ENCODE measurements around the gene ZBTB11. TPM values are rescaled to one million over a fixed set of nuclear protein-coding genes. Genes with fewer than 3 reads are reported as not detected.

The ZBTB11 gene, protein sequence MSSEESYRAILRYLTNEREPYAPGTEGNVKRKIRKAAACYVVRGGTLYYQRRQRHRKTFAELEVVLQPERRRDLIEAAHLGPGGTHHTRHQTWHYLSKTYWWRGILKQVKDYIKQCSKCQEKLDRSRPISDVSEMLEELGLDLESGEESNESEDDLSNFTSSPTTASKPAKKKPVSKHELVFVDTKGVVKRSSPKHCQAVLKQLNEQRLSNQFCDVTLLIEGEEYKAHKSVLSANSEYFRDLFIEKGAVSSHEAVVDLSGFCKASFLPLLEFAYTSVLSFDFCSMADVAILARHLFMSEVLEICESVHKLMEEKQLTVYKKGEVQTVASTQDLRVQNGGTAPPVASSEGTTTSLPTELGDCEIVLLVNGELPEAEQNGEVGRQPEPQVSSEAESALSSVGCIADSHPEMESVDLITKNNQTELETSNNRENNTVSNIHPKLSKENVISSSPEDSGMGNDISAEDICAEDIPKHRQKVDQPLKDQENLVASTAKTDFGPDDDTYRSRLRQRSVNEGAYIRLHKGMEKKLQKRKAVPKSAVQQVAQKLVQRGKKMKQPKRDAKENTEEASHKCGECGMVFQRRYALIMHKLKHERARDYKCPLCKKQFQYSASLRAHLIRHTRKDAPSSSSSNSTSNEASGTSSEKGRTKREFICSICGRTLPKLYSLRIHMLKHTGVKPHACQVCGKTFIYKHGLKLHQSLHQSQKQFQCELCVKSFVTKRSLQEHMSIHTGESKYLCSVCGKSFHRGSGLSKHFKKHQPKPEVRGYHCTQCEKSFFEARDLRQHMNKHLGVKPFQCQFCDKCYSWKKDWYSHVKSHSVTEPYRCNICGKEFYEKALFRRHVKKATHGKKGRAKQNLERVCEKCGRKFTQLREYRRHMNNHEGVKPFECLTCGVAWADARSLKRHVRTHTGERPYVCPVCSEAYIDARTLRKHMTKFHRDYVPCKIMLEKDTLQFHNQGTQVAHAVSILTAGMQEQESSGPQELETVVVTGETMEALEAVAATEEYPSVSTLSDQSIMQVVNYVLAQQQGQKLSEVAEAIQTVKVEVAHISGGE
- 75.1 TPM for total RNA-seq
- 10 to 100 TPM in 2 of 4 donors, 1 to 10 TPM in 2; 9.0 to 14.2 (median 10.7) TPM for polyA plus RNA-seq

DNA sequence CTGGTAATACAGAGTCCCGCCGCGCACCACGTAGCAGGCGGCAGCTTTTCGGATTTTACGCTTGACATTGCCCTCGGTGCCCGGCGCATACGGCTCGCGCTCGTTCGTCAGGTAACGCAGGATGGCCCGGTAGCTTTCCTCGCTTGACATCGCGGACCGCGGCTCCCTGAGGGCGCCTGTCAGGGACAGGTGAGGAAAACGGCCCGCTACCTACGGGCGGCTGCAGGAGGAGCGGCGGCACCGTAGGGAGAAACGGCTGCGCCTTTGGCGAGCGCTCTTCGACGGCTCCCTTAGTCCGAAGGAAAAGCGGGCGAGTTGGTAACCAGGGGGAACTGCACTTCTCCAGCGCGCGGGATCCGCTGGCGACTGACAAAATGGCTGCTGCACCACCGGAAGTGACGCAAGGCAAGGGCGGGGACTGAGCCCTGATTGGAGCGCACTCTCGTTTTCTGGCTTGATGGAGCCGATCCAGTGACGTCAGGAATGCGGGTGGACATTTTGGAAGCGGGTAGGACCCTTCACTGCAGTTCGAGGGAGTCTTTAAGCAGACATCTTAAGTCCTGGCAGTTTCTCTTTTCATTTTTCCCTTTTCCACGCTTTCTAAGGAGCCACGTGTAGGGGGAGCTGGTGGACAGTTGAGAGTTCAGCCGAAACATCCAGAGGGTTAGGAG, at the start of gene ZBTB11:
TSS of gene ZBTB11 (minus strand) at position 368 of the 671 bp plus-strand sequence. CDS start at position 150, 218 bp downstream.
- Mint-ChIP-seq H3K36me3 (peaks cover 22% of the 10 kb centered on the region), H3K27me3 (peaks cover 6% of the 10 kb centered on the region), H3K4me1 (peaks cover 26 to 61% (median 43%) of the 10 kb centered on the region in 4 donors)

DNA sequence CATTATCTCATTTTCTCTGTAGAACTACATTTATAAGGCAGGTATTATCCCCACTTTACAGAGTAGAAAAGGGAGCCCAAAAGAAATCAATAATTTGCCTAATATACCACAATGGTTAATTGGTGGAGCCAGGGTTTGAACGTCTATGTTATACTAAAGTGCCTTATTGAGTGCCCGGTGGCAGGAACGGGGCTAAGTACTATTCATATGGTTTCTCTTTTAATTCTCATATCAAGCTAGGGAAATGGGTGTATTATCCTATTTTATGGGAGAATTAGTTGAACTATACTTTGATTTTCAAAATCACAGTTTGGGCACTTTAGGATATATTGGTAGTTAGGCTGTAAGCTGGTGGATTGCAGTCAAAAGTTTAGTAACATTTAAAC, 49.0 kb upstream of the ZBTB11 start:
- Histone ChIP-seq H3K4me3 (ENCODE audit: low read depth, low read length) (peak overlapping the region; percentile 99), H3K27me3 (ENCODE audit: control insufficient read depth, insufficient read depth, low read length) (no peaks in the 10 kb centered on the region), H3K4me1 (ENCODE audit: control insufficient read depth, insufficient read depth, low read length, poor library complexity, severe bottlenecking) (peaks cover 42% of the 10 kb centered on the region), H3K9me3 (ENCODE audit: control insufficient read depth in 2 of 2, low read length in 2 of 2) (no peaks in the 10 kb centered on the region), H3K27ac (ENCODE audit: insufficient read depth, low read length, poor library complexity, severe bottlenecking) (no peak overlapping the region), H3K36me3 (ENCODE audit: control insufficient read depth, insufficient read depth, low read length) (peaks cover 28% of the 10 kb centered on the region)
- Mint-ChIP-seq H3K4me1 (peaks cover 27 to 56% (median 39%) of the 10 kb centered on the region in 4 donors), H3K27ac (peak overlapping the region in 2 of 3 donors; percentile 92 to 98), H3K27me3 (no peaks in the 10 kb centered on the region), H3K9me3 (no peaks in the 10 kb centered on the region), H3K4me3 (peak overlapping the region; percentile 98 to 99 (median 98)), H3K36me3 (peaks cover 21% of the 10 kb centered on the region)
- no peak for DNase-seq
- no peak for ATAC-seq (ENCODE audit: low read depth in 2 of 2)

More for the DNA sequence above, at the start of gene ZBTB11:
- no peaks in the 10 kb centered on the region for H3K9me3 ChIP-seq (ENCODE audit: control insufficient read depth in 2 of 2, low read length in 2 of 2)
- peaks cover 28% of the 10 kb centered on the region for H3K4me1 ChIP-seq (ENCODE audit: control insufficient read depth, insufficient read depth, low read length, poor library complexity, severe bottlenecking)
- H3K27ac Mint-ChIP-seq, result peak within 1 kb of the TSS; percentile 93 to 99 (median 98)
- peak within 1 kb of the TSS; percentile 99 for H3K4me3 ChIP-seq (ENCODE audit: low read depth, low read length)
- H3K27me3 ChIP-seq (ENCODE audit: control insufficient read depth, insufficient read depth, low read length), result no peaks in the 10 kb centered on the region
- peak; percentile 100 for DNase-seq
- peaks cover 20% of the 10 kb centered on the region for H3K36me3 ChIP-seq (ENCODE audit: control insufficient read depth, insufficient read depth, low read length)
- H3K9me3 Mint-ChIP-seq, result no peaks in the 10 kb centered on the region
- peak within 1 kb of the TSS; percentile 95 to 100 (median 97) for H3K4me3 Mint-ChIP-seq
- peak; percentile 73 to 74 for ATAC-seq (ENCODE audit: low read depth in 2 of 2)
- peak within 1 kb of the TSS; percentile 99 for H3K27ac ChIP-seq (ENCODE audit: insufficient read depth, low read length, poor library complexity, severe bottlenecking)

DNA sequence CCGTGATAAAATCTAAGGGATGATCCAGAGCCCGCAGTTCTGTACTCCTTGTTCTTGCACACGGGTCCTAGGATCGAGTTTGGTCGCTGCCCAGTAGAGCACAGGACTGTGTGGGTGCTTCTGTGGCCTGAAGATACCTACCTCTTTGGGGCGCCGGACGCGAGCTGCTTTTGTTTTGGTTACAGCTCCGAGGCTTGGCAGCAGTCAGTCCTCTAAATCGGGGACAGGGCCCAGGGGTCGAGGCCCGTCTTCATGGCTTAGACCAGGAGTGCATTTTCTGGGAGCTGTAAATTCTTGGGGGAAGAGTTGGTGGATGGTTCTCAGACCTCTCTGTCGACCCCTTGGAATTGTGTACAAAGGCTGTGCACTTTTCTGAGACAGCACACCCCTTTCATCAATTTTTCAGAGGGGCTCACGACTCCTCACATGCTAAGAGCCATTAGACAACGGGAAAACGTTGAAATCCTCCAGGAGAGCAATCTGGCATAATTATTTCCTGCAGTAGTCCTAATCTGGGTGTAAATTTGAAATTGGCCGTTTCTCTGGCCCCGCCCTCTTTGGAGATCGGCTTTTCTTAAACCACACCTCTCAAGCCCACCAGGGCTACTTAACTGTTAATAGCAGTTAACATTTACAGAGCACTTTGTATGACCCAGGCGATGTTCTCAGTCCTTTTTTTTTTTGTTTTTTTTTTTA, 48.4 kb upstream of the ZBTB11 start:
- H3K36me3 Mint-ChIP-seq, result peaks cover 17% of the 10 kb centered on the region
- Histone ChIP-seq H3K4me1 (ENCODE audit: control insufficient read depth, insufficient read depth, low read length, poor library complexity, severe bottlenecking) (peaks cover 44% of the 10 kb centered on the region), H3K9me3 (ENCODE audit: control insufficient read depth in 2 of 2, low read length in 2 of 2) (no peaks in the 10 kb centered on the region), H3K36me3 (ENCODE audit: control insufficient read depth, insufficient read depth, low read length) (peaks cover 27% of the 10 kb centered on the region), H3K4me3 (ENCODE audit: low read depth, low read length) (peak overlapping the region; percentile 99), H3K27me3 (ENCODE audit: control insufficient read depth, insufficient read depth, low read length) (no peaks in the 10 kb centered on the region), H3K27ac (ENCODE audit: insufficient read depth, low read length, poor library complexity, severe bottlenecking) (peak overlapping the region; percentile 78)
- peak; percentile 6 to 7 for ATAC-seq (ENCODE audit: low read depth in 2 of 2)
- H3K27me3 Mint-ChIP-seq, result no peaks in the 10 kb centered on the region
- peaks cover 31 to 60% (median 42%) of the 10 kb centered on the region in 4 donors for H3K4me1 Mint-ChIP-seq
- H3K9me3 Mint-ChIP-seq, result no peaks in the 10 kb centered on the region
- peak; percentile 1 to 51 (median 16) for DNase-seq
- H3K4me3 Mint-ChIP-seq, result peak overlapping the region; percentile 98 to 99 (median 98)
- peak overlapping the region; percentile 92 to 98 (median 98) for H3K27ac Mint-ChIP-seq

DNA sequence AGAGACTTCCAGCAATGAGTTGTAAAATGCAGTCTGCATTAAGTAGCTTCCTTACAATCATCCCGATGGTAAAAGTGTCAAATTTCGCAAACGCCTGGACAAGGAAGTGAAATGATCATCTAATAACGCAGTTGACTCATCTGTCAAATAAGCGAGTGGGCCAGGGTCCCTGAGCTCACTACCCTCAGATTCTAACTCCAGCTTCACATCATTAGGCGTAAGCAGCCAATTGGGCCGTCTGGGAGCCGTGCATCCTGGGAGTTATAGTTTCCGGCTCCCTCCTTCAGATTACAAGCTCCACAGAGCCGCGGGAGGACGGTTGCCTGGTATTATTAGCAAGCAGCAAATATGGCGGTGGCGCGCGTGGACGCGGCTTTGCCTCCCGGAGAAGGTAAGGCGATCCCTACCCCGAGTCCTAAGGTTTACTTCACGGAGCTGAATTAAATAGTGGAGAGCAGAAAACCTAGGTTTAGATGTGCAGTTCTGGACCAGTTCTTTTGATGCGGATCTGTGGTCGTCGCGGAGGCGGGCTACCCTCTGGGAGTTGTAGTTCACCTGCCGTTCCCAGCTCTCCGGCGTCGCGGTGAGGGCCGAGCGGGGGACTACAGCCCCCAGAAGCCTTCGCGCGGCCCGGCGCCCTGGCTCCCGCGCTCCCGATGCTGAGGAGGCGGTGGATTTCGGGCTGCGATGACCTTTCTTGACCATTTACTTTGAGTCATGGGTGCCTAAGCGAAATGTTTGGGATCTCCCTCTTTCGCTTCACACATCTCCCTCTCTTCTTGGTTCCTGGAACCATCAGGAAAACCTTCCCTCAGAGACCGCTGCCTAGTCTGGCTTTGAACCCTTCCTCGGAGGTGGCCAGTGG, 47.6 kb upstream of the ZBTB11 start, which contains the start of gene CEP97:
TSS of gene CEP97 (plus strand) at position 286 of the 865 bp plus-strand sequence. CDS start at position 349, 63 bp downstream.
- peaks cover 31 to 65% (median 45%) of the 10 kb centered on the region in 4 donors for H3K4me1 Mint-ChIP-seq

DNA sequence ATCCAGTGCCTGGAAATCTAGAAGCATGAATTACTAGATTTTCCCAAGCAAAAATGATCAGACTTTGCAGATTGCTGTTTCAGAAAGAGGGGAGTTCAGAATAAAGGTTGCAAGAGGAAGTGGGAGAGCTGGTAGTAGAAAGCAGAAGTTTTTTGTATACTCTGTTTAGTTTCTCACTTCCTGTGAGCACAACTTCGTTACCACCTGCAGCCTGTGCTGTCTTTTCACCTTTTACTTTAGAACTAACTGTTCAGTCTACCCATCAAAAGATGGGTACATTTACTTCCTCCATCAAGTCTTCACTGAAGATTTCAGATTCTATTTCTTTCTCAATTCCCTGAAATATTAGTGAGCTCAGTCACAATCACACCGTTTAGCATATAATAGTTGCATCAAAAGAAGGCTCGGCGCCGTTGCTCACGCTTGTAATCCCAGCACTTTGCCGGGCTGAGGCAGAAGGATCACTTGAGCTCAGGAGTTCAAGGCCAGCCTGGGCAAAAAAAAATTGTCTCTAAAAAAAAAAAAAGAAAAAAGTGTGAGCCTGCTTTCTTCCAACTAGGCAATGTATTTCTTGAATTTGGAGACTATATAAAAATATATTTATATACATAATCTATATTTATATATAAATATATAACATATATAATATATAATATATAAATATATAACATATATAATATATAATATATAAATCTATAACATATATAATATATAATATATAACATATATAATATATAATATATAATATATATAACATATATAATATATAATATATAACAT, 45.7 kb upstream of the ZBTB11 start:
- no peaks in the 10 kb centered on the region for H3K9me3 Mint-ChIP-seq
- Histone ChIP-seq H3K27me3 (ENCODE audit: control insufficient read depth, insufficient read depth, low read length) (no peaks in the 10 kb centered on the region), H3K36me3 (ENCODE audit: control insufficient read depth, insufficient read depth, low read length) (peaks cover 5% of the 10 kb centered on the region), H3K27ac (ENCODE audit: insufficient read depth, low read length, poor library complexity, severe bottlenecking) (peak overlapping the region; percentile 70), H3K4me3 (ENCODE audit: low read depth, low read length) (peak overlapping the region; percentile 74), H3K4me1 (ENCODE audit: control insufficient read depth, insufficient read depth, low read length, poor library complexity, severe bottlenecking) (peaks cover 42% of the 10 kb centered on the region), H3K9me3 (ENCODE audit: control insufficient read depth in 2 of 2, low read length in 2 of 2) (no peaks in the 10 kb centered on the region)
- no peaks in the 10 kb centered on the region for H3K27me3 Mint-ChIP-seq
- H3K4me3 Mint-ChIP-seq, result peak overlapping the region; percentile 68 to 94 (median 72)
- DNase-seq, result peak in 2 of 3 donors; percentile 36 to 79
- H3K36me3 Mint-ChIP-seq, result peaks cover 4% of the 10 kb centered on the region
- H3K27ac Mint-ChIP-seq, result peak overlapping the region; percentile 81 to 96 (median 88)
- H3K4me1 Mint-ChIP-seq, result peaks cover 28 to 59% (median 39%) of the 10 kb centered on the region in 4 donors
- ATAC-seq (ENCODE audit: low read depth in 2 of 2), result no peak

More for the DNA sequence above, 47.6 kb upstream of the ZBTB11 start, which contains the start of gene CEP97:
- H3K9me3 Mint-ChIP-seq, result no peaks in the 10 kb centered on the region
- Histone ChIP-seq H3K9me3 (ENCODE audit: control insufficient read depth in 2 of 2, low read length in 2 of 2) (no peaks in the 10 kb centered on the region), H3K27ac (ENCODE audit: insufficient read depth, low read length, poor library complexity, severe bottlenecking) (peak within 1 kb of the TSS; percentile 78), H3K36me3 (ENCODE audit: control insufficient read depth, insufficient read depth, low read length) (peaks cover 22% of the 10 kb centered on the region), H3K4me1 (ENCODE audit: control insufficient read depth, insufficient read depth, low read length, poor library complexity, severe bottlenecking) (peaks cover 44% of the 10 kb centered on the region), H3K4me3 (ENCODE audit: low read depth, low read length) (peak within 1 kb of the TSS; percentile 99), H3K27me3 (ENCODE audit: control insufficient read depth, insufficient read depth, low read length) (no peaks in the 10 kb centered on the region)
- peak within 1 kb of the TSS; percentile 92 to 98 (median 98) for H3K27ac Mint-ChIP-seq
- peak; percentile 81 to 95 (median 90) for DNase-seq
- peak; percentile 96 for ATAC-seq (ENCODE audit: low read depth in 2 of 2)
- H3K27me3 Mint-ChIP-seq, result no peaks in the 10 kb centered on the region
- peak within 1 kb of the TSS; percentile 98 to 99 (median 98) for H3K4me3 Mint-ChIP-seq
- H3K36me3 Mint-ChIP-seq, result peaks cover 16% of the 10 kb centered on the region
